ENCODE data around the gene ANXA11.

The ANXA11 gene

GRCh38 chr10:80197972-80198916, 7.1 kb downstream of the ANXA11 start:
- FAIRE-seq = no peak
- no peak for TF ChIP-seq POLR2A (IDR thresholded peaks at IDR 0.05; ENCODE audit: low read depth, low read length)

DNA sequence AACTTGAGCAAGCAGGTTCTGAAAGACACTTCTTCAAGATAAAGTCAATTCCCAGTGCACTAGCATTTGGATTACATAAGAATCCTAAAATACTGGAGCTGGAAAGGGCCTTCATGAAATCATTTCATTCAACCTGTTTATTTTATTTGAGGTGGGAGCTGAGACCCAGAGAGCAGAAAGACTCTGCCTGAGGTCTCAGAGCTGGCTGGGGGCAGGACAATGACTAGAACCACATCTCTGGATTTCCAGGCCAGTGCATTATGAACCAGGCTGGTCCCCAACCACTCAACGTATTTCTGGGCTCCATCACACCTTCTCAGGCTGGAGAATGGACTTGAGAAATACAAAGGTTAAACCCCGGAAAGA, 8.4 kb downstream of the ANXA11 start:
- no peak for TF ChIP-seq POLR2A (IDR thresholded peaks at IDR 0.05; ENCODE audit: low read depth, low read length)
- no peak for DNase-seq (ENCODE audit: insufficient read length, low spot score)
- no peak for FAIRE-seq

More at GRCh38 chr10:80197972-80198916, 7.1 kb downstream of the ANXA11 start:
- no peak for DNase-seq (ENCODE audit: insufficient read length, low spot score)

- peak; percentile 63 for DNase-seq (ENCODE audit: insufficient read length, low spot score)
- peak; percentile 81 for FAIRE-seq
- TF ChIP-seq POLR2A (IDR thresholded peaks at IDR 0.05; ENCODE audit: low read depth, low read length) = no peak
These were observed 8.9 kb downstream of the ANXA11 start for GRCh38 chr10:80196270-80196949.

DNA sequence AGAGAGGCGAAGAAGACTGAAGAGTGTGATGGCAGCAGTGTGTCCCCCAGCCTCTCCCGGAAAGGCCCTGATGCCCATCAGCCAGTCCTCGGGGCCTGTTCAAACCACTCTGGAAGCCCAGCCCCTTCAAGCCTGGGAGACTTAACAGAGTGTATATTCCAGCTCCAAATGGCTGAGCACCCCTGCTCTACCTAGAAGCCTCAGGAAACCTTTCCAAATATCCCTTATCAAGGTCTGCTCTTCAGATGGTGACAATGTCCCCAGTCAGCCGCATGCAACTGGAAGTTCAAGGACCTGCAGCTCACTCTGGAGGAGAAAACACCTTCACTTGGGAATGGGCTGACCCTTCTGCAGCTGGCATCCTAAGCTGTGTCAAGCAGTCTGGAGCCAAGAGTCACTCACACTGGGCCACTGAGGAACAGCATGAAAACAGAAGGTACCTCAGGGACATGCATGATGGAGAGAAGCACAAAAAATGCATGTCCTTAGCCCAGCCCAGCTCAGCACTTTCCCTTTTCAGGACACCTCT, 10.2 kb downstream of the ANXA11 start:
- DNase-seq (ENCODE audit: insufficient read length, low spot score) (no peak), FAIRE-seq (no peak)
- TF ChIP-seq POLR2A (IDR thresholded peaks at IDR 0.05; ENCODE audit: low read depth, low read length) = no peak

GRCh38 chr10:80194373-80195045, 10.8 kb downstream of the ANXA11 start:
- no peak for TF ChIP-seq POLR2A (IDR thresholded peaks at IDR 0.05; ENCODE audit: low read depth, low read length)
- DNase-seq (ENCODE audit: insufficient read length, low spot score) (no peak), FAIRE-seq (no peak)

DNA sequence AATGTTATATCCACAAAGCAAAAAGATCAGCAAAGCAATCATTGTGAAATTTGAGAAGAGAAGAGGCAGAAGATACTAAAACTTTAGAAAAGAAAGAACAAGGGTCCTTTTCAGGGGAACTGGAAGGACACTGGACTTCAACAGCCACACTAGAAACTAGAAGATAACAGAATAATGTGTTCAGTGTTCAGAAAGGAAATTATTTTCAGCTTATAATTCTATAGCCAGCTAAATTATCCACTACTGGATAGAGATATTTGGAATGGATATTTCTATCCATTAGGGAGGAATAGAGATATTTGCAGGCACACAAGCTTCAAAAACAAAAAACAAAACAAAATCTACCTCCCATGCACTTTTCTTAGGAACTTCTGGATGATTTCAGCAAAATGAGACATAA, 12.8 kb downstream of the ANXA11 start:
- DNase-seq (ENCODE audit: insufficient read length, low spot score) = no peak
- TF ChIP-seq POLR2A (IDR thresholded peaks at IDR 0.05; ENCODE audit: low read depth, low read length) = no peak

GRCh38 chr10:80191589-80192270, 13.6 kb downstream of the ANXA11 start:
- DNase-seq (ENCODE audit: insufficient read length, low spot score) (no peak), FAIRE-seq (no peak)
- no peak for TF ChIP-seq POLR2A (IDR thresholded peaks at IDR 0.05; ENCODE audit: low read depth, low read length)

More for the DNA sequence above, 12.8 kb downstream of the ANXA11 start:
- FAIRE-seq = no peak

DNA sequence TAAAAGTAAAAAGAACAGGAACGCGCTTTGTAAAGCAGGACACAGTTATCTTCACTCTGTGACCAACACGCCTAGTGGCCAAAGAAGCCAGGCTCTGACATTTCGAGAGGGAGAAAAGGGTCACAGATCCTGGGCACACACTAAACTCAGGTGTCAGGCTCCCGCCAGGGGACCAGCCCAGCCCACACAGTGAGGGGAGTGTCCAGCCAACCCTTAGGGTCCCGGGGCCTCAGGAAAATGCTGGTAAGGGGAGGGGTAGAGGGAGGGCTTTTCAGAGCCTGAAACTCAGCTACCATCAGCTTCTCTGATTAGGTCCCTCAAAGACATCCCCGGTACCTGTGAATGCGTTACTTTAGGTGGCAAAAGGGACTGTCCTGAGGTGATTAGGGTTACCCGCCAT, 16.6 kb downstream of the ANXA11 start:
- FAIRE-seq (no peak), DNase-seq (ENCODE audit: insufficient read length, low spot score) (no peak)
- no peak for TF ChIP-seq POLR2A (IDR thresholded peaks at IDR 0.05; ENCODE audit: low read depth, low read length)

DNA sequence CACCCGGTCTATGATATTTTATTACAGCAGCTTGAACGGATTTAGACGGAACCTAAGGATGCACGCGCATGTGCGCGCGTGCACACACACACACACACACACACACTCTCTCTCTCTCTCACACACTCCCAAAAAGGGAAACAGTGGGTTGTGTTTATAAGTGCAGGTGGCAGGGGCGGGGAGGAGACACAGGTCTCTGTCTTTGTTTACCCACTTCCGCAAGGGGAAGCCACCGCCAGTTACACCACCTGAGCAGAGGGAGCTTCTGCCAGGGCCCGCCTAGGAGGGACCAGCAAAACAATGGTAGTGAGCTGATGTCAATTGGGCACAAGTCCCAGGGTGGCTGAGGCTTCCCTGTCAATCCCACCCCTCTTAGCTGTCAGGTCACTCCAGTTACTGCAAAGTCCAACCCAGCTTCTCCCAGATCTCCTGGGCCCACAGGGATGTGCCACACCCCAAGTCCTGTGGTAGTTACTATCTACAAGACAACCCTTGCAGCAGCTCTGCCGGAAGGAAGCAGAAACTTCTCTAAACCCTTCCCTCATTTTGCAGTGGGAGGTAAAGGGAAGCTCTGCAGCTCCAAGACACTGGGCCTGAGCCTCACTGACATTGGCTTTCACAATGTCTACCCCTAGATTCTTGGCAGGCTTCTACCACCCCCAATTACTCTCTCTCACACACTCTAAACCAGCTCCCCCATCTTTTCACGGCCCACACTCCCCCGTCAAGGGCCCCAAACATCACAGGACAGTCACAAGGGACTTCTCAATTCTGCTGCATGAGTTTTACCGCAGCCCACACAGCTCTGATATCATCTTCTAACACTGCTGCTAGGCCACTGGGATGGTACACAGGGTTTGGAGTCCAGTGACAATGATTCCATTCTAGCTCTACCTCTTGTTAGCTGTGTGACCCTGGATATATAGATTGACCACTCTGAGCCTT, 17.6 kb downstream of the ANXA11 start:
- TF ChIP-seq POLR2A (IDR thresholded peaks at IDR 0.05; ENCODE audit: low read depth, low read length) = no peak
- no peak for DNase-seq (ENCODE audit: insufficient read length, low spot score)
- FAIRE-seq = no peak

- TF ChIP-seq POLR2A (IDR thresholded peaks at IDR 0.05; ENCODE audit: low read depth, low read length) = no peak
- no peak for FAIRE-seq
- no peak for DNase-seq (ENCODE audit: insufficient read length, low spot score)
These were observed 18.3 kb downstream of the ANXA11 start for GRCh38 chr10:80187060-80187459.

DNA sequence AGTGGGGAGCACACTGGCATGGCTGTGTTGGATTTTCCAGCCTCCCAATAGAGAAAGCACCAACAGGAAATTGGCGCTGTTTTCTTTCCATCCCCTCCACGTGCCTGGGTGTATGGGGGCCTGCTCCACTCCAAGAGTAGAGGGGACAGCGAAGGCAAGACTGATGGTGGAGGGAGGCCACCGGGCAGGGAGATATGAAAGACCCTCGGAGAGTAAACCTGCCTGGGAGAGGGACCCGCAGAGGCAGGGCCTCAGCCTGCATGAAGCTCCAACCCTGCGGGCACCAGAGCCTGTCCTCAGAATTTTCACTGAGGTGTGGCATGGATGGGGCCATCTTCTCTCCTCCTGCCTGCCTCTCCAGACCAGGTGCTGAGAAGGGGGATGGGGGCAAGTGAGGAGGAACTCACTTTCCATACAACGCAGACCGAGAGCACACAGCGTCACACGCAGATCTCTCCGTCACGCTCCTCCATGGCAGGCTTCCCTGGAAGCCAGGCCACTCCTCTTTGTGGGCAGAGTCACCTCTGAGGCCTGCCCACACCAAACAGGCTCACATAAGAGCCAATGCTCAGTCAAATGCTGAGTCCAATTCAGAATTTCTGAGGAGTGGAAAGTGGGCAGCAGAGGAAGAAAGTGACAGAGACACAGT, 18.8 kb downstream of the ANXA11 start:
- DNase-seq (ENCODE audit: insufficient read length, low spot score) = no peak
- no peak for FAIRE-seq

More for the DNA sequence above, 18.8 kb downstream of the ANXA11 start:
- no peak for TF ChIP-seq POLR2A (IDR thresholded peaks at IDR 0.05; ENCODE audit: low read depth, low read length)

All from H54 (cell line).